Ishikawa (cell line): ENCODE data around the gene APC2.

Experiments
- EGR1 ChIP-seq: IDR thresholded peaks from 2 replicates; pipeline ENCODE4 v1.6.1; 2012
- EP300 ChIP-seq: IDR thresholded peaks from 2 replicates; pipeline ENCODE4 v1.6.1; 2012; ENCODE audit warnings: borderline replicate concordance
- FOXM1 ChIP-seq: IDR thresholded peaks from 2 replicates; pipeline ENCODE4 v1.6.1; 2012; ENCODE audit warnings: low read depth, borderline replicate concordance
- MAX ChIP-seq: IDR thresholded peaks from 2 replicates; pipeline ENCODE4 v1.6.1; 2012
- RAD21 ChIP-seq: IDR thresholded peaks from 2 replicates; pipeline ENCODE4 v1.6.1; 2012; ENCODE audit warnings: low read depth
- TAF1 ChIP-seq: IDR thresholded peaks from 2 replicates; pipeline ENCODE4 v1.6.1; 2012; ENCODE audit warnings: low read depth, mild to moderate bottlenecking
- TCF12 ChIP-seq: IDR thresholded peaks from 2 replicates; pipeline ENCODE4 v1.6.1; 2012; ENCODE audit warnings: low read depth
- USF1 ChIP-seq: IDR thresholded peaks from 2 replicates; pipeline ENCODE4 v1.6.1; 2012
- YY1 ChIP-seq: IDR thresholded peaks from 2 replicates; pipeline ENCODE4 v1.6.1; 2012; ENCODE audit warnings: low read depth
- TF ChIP-seq, protein P1 (sequence below): IDR thresholded peaks from 2 replicates; pipeline ENCODE4 v1.6.1; 2012; ENCODE audit warnings: low read depth, mild to moderate bottlenecking

DNA sequence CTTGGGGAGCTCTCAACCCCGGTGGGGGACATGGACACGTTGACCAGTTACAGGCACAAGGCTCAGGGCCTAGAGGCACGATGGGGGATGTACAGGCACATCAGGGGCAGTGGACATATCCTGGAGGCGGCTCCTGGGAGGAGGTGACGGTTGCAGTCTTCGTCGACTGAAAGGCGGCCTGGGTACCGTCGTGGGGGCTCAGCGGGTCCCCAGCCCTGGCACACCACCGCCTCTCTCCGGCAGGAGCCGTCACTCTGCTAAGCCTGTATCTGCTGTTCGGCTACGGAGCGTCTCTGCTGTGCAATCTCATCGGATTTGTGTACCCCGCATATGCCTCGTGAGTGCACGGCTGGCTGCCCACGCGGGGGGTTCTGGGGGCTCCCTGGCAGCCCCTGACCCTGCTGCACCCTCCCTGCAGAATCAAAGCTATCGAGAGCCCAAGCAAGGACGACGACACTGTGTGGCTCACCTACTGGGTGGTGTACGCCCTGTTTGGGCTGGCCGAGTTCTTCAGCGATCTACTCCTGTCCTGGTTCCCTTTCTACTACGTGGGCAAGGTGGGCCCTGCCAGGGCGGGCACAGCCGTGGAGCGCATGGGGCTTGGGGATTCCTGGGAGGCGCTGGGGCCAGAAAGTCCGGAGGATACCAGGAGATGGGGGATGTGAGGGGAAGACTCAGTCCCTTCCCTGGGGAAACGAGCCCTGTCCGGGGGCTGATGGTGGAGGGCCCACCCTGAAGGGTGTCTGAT, 45.3 kb downstream of the APC2 start:
- TF ChIP-seq TAF1, result no peak
- no peak for TF ChIP-seq USF1
- no peak for TF ChIP-seq MAX
- TF ChIP-seq TCF12, result no peak
- TF ChIP-seq EGR1, result no peak
- no peak for TF ChIP-seq FOXM1
- TF ChIP-seq, protein P1, sequence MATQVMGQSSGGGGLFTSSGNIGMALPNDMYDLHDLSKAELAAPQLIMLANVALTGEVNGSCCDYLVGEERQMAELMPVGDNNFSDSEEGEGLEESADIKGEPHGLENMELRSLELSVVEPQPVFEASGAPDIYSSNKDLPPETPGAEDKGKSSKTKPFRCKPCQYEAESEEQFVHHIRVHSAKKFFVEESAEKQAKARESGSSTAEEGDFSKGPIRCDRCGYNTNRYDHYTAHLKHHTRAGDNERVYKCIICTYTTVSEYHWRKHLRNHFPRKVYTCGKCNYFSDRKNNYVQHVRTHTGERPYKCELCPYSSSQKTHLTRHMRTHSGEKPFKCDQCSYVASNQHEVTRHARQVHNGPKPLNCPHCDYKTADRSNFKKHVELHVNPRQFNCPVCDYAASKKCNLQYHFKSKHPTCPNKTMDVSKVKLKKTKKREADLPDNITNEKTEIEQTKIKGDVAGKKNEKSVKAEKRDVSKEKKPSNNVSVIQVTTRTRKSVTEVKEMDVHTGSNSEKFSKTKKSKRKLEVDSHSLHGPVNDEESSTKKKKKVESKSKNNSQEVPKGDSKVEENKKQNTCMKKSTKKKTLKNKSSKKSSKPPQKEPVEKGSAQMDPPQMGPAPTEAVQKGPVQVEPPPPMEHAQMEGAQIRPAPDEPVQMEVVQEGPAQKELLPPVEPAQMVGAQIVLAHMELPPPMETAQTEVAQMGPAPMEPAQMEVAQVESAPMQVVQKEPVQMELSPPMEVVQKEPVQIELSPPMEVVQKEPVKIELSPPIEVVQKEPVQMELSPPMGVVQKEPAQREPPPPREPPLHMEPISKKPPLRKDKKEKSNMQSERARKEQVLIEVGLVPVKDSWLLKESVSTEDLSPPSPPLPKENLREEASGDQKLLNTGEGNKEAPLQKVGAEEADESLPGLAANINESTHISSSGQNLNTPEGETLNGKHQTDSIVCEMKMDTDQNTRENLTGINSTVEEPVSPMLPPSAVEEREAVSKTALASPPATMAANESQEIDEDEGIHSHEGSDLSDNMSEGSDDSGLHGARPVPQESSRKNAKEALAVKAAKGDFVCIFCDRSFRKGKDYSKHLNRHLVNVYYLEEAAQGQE, result no peak
- no peak for TF ChIP-seq RAD21
- TF ChIP-seq YY1, result no peak
- no peak for TF ChIP-seq EP300
